Measurements from ENCODE around the gene PPFIA4.
"Not testable (repeated sequence)": the region's sequence is repeated elsewhere in the genome, so short reads cannot be mapped to it uniquely, and the experiment has no call there.

Gene PPFIA4

DNA sequence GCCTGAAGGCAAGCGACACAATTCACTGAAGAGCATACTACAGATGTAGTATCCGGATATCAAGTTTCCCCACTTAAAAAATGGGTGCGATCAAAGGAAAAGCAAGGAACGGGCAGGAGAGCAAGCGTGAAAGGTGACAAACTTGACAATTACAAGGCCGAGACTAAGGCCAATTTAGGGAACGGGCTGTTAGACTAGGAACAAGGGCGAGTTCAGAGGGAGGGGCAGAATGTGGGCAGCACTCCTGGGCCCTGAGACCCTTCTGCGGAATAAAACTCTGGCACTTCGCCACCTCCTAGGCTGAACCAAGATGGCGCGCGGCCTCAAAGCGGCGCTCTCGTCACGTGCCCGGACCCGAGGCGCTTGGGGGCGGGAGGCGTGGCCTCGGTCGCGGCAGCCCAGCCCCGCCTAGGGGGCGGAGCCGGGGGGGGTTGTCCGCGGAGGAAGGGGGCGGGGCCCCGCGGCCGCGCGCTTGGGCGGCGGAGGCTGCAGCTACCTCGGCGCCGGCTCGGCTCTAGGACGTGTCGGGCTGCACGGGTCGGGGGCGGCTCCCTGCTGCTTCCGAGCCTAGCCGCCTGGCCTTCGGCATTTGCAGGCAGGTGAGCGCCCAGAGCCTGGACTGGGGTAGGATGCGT is at the start of gene PPFIA4:
TSS of gene PPFIA4 (plus strand) at position 461 of the 635 bp plus-strand sequence. CDS start 12,518 bp downstream, outside the sequence.
- peak; percentile 87 for DNase-seq (ENCODE audit: insufficient read length, low spot score)
- FAIRE-seq, result no peak

DNA sequence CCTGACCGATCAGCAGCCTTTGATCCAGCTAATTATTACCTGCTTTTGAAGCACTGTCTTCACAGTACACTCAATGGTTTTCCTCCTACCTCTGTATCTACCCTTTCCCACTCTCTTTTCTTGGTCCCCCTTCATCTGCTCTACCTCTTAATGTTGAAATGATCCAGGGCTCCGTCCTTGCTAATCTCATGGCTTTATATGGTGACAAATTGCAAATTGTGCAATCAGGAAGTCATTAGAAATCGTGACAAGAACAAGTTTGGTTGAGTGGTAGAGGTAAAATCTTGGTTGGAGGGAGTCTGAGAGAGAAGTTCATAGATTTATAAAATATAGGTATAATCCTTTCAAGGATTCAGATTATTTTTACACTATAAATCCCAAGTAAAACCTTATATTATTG is 49.7 kb upstream of the PPFIA4 start:
- DNase-seq (ENCODE audit: insufficient read length, low spot score) (no peak), FAIRE-seq (no peak)

DNA sequence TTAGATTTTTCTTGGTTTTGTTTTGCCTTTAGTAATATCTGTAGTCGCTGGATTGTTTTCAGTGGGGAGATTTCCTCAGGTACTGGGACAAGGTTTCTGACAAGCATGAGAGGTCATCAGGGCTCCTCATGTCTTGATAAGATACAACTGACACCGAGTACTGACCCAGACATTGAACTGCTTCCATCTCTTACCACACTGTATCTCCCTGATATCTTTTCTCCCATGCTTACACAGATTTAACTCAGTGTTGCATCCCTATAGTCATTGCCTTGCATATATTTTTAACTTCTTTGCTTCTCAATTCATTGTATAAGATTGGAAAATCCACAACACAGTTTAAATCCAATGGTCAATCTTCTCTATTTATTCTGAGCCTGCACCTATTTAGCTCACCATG is 46.8 kb upstream of the PPFIA4 start:
- DNase-seq (ENCODE audit: insufficient read length, low spot score) (no peak), FAIRE-seq (no peak)

DNA sequence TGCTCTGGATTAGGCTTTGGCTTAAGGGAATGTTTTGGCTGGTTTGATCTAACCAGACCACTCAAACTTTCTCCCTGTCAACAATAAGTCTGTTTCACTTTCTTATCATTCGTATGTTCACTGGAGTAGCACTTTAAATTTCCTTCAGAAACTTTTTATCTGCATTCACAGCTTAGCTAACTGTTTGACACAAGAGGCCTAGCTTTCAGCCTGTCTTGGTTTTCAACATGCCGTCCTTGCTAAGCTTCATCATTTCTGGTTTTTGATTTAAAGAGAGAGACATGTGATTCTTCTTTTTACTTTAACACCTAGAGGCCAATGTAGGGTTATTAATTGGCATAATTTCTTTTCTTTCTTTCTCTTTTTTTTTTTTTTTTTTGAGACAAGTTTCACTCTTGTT is 44.4 kb upstream of the PPFIA4 start:
- DNase-seq (ENCODE audit: insufficient read length, low spot score), result no peak

DNA sequence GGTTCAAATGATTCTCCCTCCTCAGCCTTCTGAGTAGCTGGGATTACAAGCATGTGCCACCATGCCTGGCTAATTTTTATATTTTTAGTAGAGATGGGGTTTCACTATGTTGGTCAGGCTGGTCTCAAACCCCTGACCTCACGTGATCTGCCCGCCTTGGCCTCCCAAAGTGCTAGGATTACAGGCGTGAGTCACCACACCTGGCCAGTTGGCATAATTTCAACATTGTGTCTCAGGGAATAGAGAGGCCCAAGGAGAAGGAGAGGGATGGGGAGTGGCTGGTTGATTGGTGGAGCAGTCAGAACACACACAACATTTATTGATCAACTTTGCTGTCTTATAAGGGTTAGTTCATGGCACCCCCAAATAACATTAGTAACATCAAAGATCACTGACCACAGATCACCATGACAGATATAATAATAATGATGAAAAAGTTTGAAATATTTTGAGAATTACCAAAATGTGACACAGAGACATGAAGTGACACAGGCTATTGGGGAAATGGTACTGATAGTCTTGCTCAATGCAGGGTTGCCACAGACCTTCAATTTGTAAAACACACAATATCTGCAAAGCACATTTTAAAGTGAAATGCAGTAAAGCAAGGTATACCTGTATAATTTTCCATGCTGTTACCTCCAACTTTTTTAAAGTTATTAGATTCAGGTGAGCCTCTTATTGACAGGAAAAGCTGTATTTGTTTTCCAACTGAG is 43.4 kb upstream of the PPFIA4 start:
- DNase-seq (ENCODE audit: insufficient read length, low spot score) (no peak), FAIRE-seq (no peak)

More for the DNA sequence above, 44.4 kb upstream of the PPFIA4 start:
- no peak for FAIRE-seq

DNA sequence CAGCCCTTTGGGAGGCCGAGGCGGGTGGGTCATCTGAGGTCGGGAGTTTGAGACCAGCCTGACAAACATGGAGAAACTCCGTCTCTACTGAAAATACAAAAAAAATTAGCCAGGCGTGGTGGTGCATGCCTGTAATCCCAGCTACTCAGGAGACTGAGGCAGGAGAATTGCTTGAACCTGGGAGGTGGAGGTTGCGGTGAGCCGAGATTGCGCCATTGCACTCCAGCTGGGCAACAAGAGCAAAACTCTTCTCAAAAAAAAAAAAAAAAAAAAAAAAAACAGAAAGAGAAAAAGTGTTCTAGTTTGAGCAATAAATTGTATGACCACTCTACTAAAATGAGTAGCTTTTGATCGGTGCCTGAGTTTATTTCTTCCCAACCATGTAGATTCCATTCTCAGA is 40.2 kb upstream of the PPFIA4 start:
- not testable (repeated sequence) for FAIRE-seq; DNase-seq (ENCODE audit: insufficient read length, low spot score)

DNA sequence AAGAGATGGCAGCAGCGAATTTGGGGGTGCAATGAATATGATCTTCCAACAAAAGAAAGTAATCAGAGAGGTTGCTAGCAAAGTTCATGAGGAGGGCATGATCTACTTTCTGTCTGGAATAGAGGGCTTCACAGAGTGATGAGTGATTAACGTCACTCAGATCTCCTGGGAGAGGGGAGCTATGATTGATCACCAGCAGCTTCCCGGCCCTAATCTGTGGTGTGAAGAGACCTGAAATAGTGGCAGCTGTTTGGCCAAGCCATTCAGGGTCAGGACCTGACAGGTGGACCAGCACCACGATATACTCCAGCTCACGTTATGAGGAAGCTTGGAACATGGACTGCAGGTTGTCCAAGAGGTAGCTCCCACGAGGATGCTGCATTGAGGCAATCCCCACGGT is 39.0 kb upstream of the PPFIA4 start:
- DNase-seq (ENCODE audit: insufficient read length, low spot score) (no peak), FAIRE-seq (no peak)

DNA sequence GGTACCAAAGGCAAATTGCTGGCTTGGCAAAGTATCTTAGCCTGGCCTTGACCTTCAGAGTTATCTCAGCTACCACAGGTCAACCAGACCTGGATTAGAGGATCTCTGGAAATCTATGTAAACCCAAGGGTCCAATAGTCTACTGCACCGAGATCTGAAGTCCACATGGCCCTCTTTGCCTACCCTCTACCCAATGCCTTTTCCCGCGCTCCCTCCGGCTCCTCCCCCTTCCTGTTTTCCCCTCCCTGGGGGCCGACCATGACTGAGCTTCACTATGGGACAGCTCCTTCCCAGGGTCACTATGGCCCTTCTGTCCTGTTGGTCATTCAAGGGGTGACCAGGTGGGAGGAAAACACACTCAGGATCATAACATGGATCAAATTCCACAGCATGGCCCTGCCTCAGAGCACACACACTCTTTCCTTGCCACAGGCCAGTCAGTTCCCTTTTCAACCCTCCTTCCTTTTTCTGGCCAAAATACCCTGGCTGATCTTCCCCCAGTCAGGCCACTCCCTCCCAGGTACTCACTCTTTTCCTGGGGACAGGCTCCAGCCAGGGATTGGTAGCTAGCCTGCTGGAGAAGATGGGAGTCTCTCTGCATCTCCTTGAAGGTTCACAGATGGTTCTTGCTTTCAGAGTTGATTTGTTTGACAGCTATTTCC is 38.2 kb upstream of the PPFIA4 start:
- FAIRE-seq, result no peak
- no peak for DNase-seq (ENCODE audit: insufficient read length, low spot score)

DNA sequence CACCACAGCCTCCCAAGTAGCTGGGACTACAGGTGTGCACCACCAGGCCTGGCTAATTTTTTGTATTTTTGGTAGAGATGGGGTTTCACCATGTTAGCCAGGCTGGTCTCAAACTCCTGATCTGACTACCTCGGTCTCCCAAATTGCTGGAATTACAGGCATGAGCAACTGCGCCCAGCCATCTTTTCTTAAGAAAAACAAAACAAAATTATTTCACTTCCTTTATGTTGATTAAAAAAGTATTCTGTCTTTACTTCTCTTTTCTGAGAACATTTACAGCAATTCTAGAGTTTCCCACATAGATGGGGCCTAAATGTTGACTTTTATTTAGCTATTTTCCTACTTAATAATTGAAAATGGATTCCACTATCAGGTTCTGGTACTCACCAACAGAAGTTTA is 36.4 kb upstream of the PPFIA4 start:
- DNase-seq (ENCODE audit: insufficient read length, low spot score) (no peak), FAIRE-seq (no peak)

DNA sequence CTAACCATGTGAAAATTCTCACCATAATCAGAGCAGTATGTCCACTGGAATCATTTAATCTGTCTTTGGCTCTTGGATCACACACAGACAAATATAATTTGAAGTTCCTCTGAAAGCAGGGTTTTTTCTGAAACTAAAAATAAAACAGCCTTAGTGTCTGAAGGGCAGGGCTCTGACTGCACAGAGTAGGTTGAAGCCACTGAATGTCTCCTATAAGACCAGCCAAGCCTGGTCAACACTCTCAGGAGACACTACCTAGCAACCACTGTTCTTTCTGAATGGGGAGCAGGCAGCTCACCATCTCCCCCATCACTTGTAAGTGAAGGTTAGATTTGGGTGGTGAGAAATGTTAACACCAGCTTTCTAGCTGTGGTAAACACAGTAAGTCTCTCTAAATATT is 35.2 kb upstream of the PPFIA4 start:
- no peak for FAIRE-seq

DNA sequence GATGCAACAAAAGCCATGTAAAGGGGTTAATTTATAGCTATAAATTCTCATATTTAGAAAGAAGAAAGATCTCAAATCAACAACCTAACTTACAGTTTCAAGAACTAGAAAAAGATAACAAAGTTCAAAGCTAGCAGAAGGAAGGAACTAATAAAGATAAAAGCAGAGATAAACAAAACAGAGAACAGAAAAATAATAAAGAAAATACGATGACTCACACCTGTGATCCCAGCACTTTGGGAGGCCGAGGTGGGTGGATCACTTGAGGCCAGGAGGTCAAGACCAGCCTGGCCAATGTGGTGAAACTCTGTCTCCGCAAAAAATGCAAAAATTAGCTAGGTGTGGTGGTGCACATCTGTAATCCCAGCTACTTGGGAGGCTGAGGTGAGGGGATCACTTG is 31.5 kb upstream of the PPFIA4 start:
- no peak for FAIRE-seq
- DNase-seq (ENCODE audit: insufficient read length, low spot score), result no peak

More for the DNA sequence above, 35.2 kb upstream of the PPFIA4 start:
- DNase-seq (ENCODE audit: insufficient read length, low spot score), result no peak

DNA sequence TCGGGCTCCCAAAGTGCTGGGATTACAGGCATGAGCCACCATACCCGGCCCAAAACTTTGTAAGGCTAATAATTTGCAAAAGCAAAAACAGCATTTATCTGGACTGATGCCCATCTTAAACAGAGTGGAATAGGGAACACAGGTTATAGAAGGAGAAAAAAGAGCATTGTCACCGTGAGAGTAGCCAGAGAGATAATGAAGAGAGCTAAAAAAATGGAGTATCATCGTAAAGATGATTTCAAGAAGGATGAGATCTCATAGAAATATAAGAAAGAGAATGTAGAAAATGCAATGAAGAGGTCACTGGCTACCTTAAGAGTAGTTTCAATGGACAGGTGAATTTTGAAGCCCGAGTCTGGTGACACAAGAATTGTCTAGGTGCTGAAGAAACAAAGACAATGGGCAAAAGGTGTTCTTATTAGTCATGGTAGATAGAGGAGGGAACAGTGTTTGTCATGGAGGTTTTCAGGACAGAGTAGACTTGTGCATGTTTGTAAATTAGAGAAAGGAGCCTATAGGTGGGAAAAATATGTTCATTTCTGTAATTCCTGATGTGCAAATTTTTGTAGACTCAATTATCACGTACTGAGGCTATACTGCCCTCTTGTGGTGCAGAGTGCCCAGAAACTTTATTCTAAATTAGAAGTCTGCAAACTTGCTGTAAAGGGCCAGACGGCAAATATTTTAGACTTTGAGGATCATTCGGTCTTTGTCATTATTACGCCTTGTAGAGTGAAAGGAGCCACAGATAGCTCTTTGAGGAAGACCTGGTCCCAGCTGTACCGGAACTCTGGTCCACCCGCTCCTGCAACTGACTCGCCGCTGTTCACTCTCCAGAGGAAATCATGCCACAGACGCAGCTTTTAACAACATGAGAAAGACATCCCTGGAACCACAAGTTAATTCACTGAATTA is 27.2 kb upstream of the PPFIA4 start:
- FAIRE-seq (no peak), DNase-seq (ENCODE audit: insufficient read length, low spot score) (peak; percentile 48)

DNA sequence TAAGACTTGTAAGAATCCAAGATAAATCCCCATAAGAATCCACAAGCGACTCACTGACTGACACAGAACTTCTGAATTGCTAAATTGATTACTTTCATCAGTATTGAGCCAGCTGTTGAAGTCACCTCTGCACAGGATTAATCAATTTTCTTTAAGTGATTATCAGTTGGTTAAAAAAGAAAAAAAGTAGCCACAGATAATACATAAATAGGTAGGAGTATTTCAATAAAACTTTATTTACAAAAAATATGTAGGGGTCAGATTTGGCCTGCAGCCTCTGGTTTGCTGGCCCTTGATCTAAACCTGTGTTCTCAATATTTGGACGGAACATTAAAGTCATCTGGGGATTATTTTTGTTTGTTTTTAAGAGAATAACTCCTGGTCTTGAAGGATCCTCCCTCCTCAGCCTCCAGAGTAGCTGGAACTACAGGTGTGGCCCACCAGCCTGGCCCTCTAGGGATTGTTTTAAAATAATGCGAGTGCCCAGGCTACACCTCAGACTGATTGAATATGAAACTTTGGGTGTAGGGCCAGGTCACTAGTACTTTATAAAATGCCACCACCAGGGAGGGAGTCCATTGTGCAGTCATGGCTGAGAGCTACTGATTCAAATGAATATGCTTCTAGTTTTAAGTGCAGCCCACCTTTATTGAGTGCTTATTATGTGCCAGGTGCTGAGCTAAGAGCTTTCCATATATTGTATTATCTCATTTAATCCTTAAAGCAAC is 25.9 kb upstream of the PPFIA4 start:
- no peak for DNase-seq (ENCODE audit: insufficient read length, low spot score)
- FAIRE-seq, result no peak

DNA sequence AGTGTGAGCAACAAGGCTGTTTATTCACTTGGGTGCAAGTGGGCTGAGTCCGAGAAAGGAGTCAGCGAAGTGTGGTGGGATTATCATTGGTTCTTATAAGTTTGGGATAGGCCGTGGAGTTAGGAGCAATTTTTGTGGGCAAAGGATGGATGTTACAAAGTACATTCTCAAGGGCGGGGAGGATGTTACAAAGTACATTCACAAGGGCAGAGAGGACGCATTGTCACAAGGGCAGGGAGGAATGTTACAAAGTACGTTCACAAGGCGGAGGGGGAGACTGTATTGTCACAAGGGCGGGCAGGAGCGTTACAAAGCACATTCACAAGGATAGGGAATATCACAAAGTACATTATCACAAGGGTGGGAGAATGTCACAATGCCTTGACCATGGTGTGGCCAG is 24.3 kb upstream of the PPFIA4 start:
- FAIRE-seq, result no peak
- DNase-seq (ENCODE audit: insufficient read length, low spot score), result no peak

DNA sequence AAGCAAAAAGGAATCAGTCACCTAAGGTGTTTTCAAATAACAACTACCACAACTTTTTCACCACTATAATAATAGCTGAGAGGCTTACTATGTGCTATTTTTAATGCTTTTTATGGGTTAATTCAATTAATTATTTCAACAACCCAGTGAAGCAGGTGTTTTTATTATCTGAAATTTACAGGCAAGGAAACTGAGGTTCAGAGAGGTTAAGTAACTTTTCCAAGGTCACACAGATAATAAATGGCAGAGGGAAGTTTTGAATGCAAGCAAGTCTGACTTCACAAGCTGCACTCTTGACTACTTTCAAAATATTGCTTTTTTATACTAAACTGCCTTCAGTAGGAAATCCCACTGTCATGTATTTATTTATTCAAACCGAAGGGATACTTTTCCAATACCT is 23.3 kb upstream of the PPFIA4 start:
- DNase-seq (ENCODE audit: insufficient read length, low spot score), result no peak
- no peak for FAIRE-seq

DNA sequence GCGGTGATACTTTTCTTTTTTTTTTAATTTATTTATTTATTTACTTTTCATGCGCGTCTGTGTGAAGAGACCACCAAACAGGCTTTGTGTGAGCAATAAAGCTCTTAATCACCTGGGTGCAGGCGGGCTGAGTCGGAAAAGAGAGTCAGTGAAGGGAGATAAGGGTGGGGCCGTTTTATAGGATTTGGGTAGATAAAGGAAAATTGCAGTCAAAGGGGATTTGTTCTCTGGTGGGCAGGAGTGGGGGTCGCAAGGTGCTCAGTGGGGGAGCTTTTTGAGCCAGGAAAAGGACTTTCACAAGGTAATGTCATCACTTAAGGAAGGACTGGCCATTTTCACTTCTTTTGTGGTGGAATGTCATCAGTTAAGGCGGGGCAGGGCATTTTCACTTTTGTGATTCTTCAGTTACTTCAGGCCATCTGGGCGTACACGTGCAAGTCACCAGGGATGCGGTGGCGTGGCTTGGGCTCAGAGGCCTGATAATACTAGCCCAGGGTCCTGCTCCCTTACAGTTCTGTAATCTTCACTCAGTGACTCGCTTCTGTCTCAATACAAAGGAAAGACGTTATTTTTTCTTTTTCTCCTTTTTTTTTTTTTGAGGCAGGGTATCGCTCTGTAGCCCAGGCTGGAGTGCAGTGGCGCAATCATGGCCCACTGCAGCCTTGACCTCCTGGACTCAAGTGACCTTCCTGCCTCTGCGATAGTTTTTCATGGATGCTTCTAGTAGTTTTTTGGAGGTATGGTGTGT is 20.7 kb upstream of the PPFIA4 start:
- not testable (repeated sequence) for DNase-seq (ENCODE audit: insufficient read length, low spot score)

DNA sequence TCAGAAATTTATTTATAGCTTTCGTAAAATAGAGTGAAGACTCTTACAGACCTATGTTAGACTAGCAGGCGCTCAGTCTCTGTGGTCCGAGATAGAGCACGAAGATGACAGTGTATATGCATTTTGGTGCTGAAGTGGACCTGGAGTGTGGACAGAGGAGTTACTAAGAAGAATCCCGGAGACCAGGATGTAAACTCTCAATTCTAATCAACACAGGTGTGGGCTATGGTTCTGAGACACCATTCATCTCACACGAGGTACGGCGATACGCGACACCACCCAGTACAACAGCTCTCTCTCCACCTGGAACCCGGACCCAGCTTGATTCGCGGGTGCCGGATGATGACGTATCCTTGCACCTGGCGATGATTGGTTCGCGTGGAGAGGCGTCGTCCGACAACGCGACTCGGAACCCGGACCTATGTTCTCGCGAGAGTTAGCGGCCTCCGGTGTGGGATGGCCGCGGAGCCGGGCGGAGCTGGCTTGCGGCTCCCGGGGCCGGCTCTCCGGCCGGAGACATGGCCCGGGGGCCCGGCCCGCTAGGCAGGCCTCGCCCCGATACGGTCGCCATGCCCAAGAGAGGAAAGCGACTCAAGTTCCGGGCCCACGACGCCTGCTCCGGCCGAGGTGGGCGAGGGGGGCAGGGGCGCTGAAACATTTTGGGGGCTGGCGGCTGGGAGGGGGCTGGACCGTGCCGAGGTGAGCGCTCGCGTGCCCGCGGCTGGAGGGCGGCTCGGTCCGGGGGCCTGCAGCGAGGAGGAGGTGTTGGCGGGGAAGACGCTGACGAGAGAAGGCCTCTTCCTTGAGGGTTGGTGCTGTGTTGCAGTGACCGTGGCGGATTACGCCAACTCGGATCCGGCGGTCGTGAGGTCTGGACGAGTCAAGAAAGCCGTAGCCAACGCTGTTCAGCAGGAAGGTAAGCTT is 19.1 kb upstream of the PPFIA4 start, which contains the start of gene TMEM183A:
TSS of gene TMEM183A (plus strand) at position 427 of the 924 bp plus-strand sequence. CDS start at position 519, 92 bp downstream.
- DNase-seq (ENCODE audit: insufficient read length, low spot score), result peak; percentile 99
- FAIRE-seq, result peak; percentile 98

More for the DNA sequence above, 20.7 kb upstream of the PPFIA4 start:
- not testable (repeated sequence) for FAIRE-seq

DNA sequence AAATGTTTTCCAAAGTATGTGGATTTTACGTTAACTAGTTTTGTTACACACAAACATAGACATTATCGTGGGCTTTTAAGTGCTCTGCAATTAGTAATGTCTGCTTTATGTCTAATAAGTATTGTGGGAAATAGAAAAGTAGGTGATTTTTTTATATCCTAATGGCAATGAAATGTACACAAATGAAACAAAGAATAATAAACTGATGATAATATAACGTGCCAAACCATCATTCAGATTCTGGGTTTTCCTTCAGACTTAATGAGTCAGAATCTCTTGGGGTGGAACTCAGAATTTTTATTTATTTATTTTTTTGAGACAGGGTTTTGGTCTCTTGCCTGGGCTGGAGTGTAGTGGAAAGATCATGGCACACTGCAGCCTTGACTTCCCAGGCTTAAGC is 17.1 kb upstream of the PPFIA4 start:
- FAIRE-seq (no peak), DNase-seq (ENCODE audit: insufficient read length, low spot score) (no peak)
